GM21360 (cell line): ENCODE data around the gene LTBP1.

Source experiments
- ATAC-seq: cut with Tn5 transposase; IDR thresholded peaks from one replicate; pipeline ENCODE4 v1.9.1; 2021; ENCODE audit warnings: mild to moderate bottlenecking, moderate library complexity; ENCODE audit not compliant: unreplicated experiment

Gene LTBP1

DNA sequence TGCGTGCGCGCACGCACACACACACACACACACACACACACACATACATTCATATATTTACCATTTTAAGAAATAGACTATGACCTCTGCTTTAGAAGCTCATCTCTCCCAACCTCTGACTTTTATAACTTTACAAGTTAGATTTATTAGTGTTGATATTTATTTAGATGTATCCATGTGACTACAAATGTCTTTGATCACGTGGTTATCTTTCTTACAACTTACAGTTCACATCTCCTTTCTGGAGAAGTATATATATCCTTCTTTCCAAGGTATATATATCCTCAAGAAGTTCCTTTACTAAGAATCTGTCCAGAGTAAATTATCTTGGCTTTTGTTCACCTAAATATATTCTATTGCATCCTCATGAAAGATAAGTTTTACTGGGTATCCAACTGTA, 16.3 kb upstream of the LTBP1 start:
- no peak for ATAC-seq

DNA sequence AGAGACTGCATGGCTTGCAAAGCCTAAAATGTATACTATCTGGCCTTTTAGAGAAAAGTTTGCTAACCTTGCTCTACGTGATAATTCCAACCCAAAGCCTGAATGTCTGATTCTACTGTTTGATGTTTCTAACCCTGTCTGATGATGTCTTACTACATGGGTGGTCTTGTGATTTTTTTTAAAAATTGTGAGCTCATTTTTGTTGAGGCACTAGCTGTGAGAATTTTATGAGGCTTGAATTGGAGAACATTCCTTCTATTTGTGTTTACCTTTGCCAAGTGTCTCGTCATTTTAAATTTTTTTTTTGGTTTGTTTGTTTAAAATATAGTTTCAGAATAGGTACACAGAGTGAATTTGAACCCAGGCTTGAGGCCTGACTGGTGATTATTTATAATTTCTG, 15.2 kb upstream of the LTBP1 start:
- no peak for ATAC-seq

DNA sequence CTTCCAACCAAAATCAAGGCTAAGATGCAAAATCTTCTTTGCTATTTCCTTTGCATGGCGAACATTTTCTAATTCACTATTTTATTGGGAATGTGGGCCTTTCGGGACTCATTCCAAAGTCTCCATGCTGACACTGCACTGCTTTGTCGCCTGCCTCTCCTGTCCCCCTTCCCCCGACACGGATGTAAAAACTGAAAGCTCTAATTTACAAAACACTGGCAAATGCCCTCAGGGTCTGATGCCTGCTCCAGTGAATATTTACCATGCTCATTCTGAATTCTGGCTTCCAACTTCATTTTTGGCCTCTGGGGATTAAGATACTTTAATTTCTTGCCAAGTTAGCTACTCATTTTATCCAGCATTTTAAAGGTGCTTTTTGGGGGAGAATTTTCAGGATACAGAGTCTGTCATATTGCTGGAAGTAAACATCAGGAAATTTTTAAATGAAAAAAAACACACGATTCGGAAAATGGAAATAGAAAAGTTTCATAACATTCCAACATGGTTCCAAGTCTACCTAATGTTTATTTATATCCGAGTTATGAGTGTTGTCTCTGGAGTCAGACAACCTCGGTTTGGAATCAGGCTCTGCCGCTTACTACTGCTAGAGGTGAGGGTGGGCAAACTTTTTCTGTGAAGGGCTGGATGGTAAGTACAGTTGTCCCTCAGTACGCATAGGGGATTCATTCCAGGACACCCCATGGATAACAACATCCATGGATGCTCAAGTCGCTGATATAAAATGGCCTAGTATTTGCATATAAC, 14.6 kb upstream of the LTBP1 start:
- ATAC-seq, result no peak

DNA sequence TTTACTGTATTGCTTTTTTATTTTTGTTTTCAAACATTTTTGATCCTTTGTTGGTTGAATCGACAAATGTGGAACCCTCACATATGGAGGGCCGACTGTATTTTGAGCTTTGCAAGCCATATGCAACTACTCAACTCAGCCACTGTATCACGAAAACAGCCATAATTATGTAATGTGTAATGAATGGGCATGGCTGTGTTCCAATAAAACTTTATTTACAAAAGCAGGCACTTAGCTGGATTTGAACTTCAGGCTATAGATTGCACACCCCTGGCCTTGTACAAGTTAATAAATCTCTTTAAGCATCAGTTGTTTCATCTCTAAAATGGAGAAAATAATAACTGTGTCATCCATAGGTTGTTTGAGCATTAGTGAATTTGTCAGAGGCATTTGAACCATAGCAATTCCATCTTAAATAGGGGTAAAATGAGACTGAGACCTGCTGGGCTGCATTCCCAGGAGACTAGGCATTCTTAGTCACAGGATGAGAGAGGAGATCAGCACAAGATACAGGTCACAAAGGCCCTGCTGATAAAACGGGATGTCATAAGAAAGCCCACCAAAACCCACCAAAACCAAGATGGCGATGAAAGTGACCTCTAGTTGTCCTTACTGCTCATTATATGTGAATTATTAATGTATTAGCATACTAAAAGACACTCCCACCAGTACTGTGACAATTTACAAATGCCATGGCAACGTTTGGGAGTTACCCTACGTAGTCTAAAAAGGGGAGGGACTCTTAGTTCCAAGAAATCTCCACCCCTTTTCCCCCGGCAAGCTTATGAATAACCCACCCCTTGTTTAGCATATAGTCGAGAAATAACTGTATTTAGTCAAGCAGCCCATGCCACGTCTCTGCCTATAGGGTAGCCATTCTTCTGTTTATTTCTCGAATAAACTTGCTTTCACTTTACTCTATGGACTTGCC, 13.7 kb upstream of the LTBP1 start:
- no peak for ATAC-seq

DNA sequence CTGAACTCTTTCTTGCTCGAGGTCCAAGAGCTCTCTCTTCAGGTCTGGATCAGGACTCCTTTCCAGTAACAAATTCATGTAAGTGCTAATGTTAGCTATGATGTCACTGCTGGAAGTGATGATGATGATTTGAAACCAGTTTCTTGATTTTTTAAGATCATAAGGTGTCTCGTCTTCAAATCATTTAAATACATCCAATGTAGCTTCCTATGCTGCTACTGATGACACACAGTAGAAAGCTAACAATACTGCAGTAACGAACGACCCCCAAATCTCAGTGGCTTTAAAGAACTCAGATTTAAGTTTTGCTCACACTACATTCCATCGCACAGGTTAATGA, 13.0 kb upstream of the LTBP1 start:
- ATAC-seq, result no peak

DNA sequence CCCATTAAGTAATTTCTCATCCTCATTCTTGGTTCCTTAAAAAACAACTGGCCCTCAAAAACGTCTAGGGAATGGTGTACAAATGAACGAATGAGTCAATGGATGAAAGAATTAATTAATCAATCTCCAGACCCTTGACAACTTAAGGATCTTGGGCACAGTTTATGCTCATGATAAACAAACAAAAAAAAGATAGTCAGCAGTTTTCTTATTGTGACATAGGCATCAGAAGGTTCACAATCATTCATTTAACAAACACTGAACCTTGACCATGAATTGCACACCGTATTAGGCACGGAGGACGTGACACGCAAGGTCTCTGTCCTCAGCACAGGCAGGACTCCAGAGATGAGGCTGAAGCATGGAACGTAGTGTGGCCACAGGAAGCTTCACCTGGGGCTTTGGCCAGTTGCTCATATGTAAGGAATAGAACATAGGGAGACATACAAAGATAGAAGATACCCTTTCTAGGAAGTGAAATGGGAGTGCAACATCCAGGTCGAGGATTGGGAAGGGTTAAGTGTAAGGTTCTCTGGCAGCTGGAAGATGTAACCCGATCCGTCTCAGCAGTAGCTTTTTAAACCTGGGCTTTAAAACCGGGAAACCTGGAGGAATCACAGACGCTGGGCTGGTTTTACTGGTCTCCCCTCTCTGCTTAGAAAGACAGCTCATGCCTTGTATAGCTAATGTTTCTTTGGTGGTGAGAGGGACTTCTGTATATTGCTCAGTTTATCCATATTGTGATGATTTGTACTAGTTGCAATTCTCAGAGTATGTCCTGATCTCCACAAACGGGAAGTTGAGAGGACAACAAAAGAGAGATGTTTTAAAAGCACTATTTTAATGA, 8.9 kb upstream of the LTBP1 start:
- ATAC-seq, result no peak

DNA sequence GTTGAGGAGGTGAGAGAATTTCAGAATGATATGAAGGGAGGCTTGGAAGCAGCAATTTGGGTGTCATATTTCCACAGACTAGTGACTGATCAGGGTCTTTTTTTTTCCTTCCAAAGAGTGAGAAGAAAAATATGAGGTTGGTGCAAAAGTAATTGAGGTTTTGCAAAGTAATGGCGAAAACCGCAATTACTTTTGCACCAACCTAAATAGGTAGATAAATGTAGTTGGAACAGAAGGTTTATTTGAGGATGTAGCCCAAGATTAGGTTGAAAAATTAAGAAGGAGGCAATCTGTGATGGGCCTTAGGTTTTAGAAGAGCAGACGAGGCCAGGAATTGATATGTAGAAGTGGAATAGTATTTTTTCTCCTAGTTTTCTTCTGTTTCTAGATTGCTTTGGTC, 7.8 kb upstream of the LTBP1 start:
- ATAC-seq, result no peak

DNA sequence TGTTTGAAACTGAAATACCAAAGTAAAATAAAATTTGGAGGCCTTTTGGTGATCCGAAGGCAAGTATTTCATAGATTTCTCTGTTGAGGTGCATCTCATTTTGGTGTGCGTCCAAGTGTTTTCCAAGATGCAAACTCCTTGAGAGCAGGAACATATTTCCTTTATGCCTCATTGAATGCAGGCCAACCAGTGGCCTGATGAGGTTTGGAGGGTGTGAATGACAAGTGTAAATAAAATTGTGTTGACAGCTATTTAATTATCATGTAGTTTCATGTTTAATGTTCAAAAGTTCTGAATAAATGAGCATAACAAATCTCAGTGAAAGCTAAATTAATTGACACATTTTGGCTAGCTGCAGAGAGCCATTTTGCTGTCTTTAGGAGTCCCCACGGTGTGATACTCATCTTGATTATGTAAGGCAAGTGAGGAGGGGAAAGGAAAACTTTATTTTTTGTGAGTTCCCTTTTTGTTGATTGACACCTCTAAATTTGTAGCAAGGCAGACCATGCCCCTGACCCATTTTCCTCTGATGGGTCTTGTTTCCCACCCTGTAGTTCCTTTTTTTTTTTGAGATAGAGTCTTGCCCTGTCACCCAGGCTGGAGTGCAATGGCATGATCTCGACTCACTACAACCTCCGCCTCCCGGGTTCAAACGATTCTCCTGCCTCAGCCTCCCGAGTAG, 6.3 kb upstream of the LTBP1 start:
- ATAC-seq, result no peak

DNA sequence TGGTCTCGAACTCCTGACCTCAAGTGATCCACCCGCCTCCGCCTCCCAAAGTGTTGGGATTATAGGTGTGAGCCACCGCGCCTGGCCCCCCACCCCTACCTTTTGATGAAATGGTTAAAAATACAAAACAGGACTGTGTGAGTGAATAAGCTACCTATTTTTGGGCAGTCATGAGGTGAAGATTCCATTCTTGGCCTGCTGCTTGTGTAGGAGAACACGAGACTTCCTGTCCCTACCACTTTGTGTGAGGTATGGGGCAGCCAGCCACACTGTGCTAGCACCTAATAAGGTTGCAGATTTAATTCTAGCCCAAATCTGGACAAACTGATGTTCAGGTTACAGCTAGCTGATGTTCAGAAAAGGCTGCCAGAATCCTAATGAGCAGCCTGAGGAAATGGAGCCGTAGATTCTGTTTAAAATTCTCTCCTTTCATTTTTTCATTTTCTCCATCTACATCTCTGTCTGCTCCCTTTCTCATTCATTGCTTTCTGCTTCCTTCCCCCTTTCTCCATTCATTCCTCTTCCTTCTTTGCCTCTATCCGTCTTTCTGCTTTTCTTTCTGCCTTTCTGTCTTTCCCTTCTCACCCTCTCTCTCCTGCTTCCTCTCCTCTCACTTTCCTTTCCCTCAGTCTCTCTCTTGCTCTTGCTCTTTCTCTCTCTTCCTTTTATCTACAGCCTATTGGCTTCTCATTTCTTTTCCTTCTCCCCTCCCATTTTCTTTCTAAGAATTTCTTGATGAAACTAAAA, 4.6 kb upstream of the LTBP1 start:
- ATAC-seq, result no peak

DNA sequence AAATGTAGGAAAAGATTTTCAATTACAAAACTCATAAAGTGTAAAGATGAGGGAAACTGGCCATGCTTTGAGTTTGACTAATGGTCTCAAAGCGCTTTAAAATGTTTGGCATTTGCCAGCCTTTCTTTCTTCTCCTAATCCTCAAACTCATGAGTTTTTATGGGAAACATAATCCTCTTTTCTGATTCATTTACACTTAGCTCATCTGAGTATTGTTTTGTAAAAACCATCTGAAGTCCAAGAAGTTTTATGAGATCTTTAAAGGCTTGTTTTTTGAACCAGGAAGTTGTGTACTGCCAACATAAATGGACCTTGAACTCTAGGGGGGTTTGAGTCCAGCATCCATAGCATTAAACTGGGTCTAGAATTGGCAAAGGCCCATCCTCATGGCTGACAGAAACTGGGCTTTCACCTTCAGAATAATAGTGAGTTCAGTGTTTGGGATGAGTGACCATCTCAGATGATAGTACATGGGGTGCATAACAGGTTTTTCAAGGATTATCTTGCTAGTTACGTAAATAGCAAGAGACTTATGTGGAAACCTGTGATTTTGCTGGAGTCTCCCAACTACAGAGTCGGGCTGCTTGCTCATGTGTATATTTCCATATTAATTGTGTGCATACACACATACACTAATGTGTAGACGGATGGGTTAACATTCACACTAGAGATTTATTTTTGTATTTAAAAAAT, 3.8 kb upstream of the LTBP1 start:
- ATAC-seq, result no peak

DNA sequence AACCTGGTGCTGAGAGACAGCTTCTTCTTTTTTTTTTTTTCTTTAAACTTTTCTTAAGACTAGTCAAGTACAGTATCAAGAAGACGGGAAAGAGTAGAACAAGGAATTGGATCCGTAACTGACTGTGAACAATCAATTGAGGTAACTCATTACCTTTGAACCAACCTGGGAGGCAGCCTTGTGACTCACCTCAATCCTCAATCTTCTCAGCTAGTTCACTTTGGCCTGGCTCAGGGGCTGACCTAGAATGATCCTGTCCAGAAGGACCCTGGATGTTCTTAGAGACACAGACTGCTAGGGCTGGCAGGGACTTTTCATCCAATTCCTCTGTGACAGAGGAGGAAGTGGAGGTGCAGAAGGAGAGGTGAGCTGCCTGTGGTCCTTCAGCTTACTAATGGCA, 1.5 kb upstream of the LTBP1 start:
- ATAC-seq, result no peak

DNA sequence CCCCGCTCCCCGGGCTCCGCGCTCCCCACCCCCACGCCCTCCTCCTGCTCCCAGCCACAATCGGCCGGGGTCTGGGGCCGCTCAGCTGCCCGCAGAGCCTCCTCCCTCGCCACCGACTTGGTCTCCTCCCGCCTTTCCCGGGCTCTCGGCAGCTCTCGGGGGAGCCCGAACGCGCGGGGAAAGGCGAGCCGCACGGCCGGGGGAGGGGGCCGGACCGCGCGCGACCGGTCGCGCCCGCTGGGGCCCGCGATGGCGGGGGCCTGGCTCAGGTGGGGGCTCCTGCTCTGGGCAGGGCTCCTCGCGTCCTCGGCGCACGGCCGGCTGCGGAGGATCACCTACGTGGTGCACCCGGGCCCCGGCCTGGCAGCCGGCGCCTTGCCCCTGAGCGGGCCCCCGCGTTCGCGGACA, 327 bp downstream of the LTBP1 start:
- peak; percentile 18 for ATAC-seq

DNA sequence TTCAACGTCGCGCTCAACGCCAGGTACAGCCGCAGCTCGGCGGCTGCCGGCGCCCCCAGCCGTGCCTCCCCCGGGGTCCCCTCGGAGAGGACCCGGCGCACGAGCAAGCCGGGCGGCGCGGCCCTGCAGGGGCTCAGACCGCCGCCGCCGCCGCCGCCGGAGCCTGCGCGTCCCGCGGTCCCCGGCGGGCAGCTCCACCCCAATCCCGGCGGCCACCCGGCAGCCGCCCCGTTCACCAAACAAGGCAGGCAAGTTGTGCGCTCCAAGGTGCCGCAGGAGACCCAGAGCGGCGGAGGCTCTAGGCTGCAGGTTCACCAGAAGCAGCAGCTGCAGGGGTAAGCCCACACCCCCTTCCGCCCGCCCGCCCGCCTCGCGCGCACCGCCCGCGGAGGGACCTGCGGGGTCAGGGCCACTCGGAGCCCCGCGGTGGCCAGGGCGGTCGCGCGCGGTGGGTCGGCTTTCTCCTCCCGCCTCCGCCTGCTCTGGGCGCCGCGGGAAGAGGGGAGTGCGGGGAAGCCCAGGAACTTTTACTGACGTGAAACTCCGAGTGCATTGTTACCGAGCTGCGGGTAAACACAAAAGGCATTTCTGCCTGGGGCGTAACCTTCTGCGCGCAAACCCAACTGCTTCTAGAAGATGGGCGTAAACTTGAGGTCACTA, 861 bp downstream of the LTBP1 start:
- peak; percentile 27 for ATAC-seq

DNA sequence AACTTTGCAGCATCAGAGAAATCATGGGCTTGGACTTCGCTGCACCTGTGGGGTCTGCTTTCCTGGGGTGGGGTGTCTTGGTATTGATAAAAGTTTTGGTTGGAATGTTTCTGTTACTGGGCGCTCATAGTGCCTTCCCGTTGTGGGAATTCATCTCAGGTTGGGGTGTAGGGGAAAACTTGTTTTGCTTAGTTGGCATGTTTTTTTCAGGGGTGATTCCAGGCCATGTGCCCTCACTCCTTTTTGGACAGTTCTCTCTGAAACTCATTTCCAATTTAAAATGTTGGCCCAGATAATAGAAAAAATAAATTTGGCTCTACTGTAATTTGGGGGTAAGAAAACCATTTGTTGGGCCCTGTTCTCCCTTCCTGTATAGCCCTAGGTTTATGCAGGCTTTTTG, 1.5 kb downstream of the LTBP1 start:
- no peak for ATAC-seq

DNA sequence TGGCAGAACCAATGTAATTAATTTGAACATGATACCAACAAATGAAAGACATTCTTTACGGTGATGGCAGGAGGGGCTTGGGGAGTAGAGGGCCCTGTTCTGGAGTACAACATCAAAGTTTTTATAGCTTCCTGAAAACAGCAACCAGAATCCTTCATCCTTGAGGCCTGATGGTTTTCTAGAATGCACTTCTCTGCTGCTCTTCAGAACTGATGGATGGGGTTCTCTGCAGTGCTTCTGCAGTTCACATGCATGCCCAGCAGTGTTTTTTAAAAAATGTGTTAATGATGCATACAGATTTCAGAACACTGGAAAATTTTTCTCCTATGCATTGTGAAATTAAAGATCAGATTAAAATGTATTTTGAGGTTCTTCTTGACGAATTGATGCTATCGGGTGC, 2.5 kb downstream of the LTBP1 start:
- ATAC-seq, result no peak

DNA sequence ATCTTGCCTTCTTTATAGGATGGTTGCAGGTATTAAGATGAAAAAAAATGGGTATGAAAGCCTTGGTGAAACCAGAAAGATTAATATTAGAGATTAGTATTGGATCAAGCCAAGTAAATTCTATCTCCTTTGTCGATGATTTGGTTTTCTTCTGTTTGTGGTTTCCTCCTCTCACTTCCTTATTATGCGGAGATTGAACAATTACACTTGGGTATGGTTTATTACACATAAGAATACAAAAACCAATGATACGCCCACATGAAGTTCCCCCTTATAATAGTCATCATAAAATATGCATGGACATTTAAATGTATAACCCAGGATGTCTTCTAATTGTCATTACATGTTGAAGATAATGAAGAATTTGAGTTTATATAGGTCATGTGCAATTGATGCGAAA, 4.9 kb downstream of the LTBP1 start:
- no peak for ATAC-seq

DNA sequence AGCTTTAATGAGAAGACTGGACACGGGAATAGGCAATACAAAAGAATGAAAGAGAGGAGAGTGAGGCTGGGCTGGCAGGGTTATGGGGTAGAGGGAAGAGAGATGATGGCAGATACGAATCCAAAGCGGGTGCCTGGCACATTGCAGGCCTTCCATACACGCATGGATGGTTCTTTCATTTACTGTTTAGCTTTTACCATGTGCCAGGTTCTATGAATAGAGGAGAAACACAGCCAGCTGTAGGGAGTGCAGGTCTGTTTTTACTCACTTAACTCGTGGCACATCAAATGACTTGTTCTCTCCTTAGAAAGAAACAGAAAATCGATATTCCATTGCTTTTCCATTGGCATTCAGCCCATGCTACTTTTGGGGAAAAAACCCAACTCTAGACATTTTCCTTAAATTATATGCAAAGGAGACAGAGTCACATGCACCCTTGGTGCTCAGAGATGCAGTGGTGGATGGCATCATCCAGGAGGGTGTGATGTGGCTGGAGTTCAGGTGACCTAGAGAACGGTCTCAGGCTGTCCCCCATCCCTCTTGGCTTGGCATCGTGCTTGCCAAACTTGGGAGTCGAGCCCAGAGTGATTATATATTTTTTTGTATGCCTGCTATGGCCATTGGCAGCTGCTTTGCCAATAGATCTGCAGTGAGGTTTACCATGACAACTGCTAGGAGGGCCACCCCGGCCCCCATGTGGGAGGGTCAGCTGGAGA, 6.2 kb downstream of the LTBP1 start:
- no peak for ATAC-seq

DNA sequence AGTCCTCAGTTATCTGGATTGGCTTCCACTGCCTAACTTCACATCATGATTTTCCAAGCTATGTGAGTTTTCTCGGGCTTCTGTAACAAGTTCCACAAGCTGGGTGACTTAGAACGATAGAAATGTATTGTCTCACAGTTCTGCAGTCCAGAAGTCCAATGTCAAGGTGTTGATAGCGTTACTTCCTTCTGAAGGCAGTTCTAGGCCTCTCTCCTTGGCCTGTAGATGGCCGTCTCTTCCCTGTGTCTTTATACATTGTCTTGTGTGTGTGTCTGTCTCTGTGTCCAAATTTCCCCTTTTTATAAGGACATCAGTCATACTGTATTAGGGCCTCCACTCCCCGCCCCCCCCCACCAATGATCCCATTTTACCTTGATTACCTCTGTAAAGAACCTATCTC, 7.5 kb downstream of the LTBP1 start:
- no peak for ATAC-seq
